Naive thymus-derived CD4-positive, alpha-beta T cell (primary cell): ENCODE data around the gene ATF7. TPM values are rescaled to one million over a fixed set of nuclear protein-coding genes. Genes with fewer than 3 reads are reported as not detected.
A peak's percentile ranks its signal among the peaks of the same experiment; 100 is the strongest.

Experiments used
- ATAC-seq: fragments of 150-1000 bp; cut with Tn5 transposase; 2 replicates; pipeline ENCODE4 v1.10.0; 2021; ENCODE audit warnings: mild to moderate bottlenecking, moderate library complexity
- CTCF ChIA-PET: fragments of 350-600 bp; sonication (Branson Sonifier 250); formaldehyde crosslinking; loops from one replicate; lab custom pipeline; 2021; ENCODE audit warnings: antibody characterized with exemption; lab: Charles Lee
- POLR2A ChIA-PET: fragments of 350-600 bp; sonication (Branson Sonifier 250); formaldehyde crosslinking; loops from one replicate; lab custom pipeline; 2021; ENCODE audit warnings: antibody characterized with exemption, inconsistent platforms; lab: Charles Lee
- DNase-seq, 9 donors: peaks; one replicate each; pipeline versions ENCODE4 v3.0.0 to v3.0.0-alpha.2; 2020 to 2022; ENCODE audit warnings: mixed read lengths in 1 of 9
- H3K27ac ChIP-seq: one replicate; pipeline ENCODE4 v1.7.0; 2013; ENCODE audit warnings: mild to moderate bottlenecking, low read depth, low read length, moderate library complexity
- H3K27me3 ChIP-seq, 2 donors: one replicate each; pipeline ENCODE4 v1.7.0; 2013; ENCODE audit warnings: low read length in 2 of 2, mild to moderate bottlenecking in 2 of 2, moderate library complexity in 2 of 2; ENCODE audit not compliant: control insufficient read depth in 2 of 2, insufficient read depth in 2 of 2
- H3K36me3 ChIP-seq, 3 experiments: 1 replicate in 2 of 3; 2 replicates in 1 of 3; pipeline ENCODE4 v1.7.0; 2013; ENCODE audit warnings: low read length in 3 of 3, mild to moderate bottlenecking in 3 of 3, moderate library complexity in 1 of 3; ENCODE audit not compliant: insufficient read depth in 3 of 3, control insufficient read depth in 2 of 3
- H3K4me1 ChIP-seq, 2 donors: one replicate each; pipeline ENCODE4 v1.7.0; 2013; ENCODE audit warnings: low read length in 2 of 2, mild to moderate bottlenecking in 2 of 2, moderate library complexity in 1 of 2; ENCODE audit not compliant: control insufficient read depth in 2 of 2, insufficient read depth in 2 of 2
- H3K4me3 ChIP-seq: 2 replicates; pipeline ENCODE4 v1.7.0; 2013; ENCODE audit warnings: mild to moderate bottlenecking, low read length
- H3K9me3 ChIP-seq, 3 experiments: 1 replicate in 2 of 3; 2 replicates in 1 of 3; pipeline ENCODE4 v1.7.0; 2013; ENCODE audit warnings: low read length in 3 of 3; ENCODE audit not compliant: control insufficient read depth in 2 of 3
- H3K27ac Mint-ChIP-seq, 9 donors: one replicate each; pipeline ENCODE4 v1.8.0; 2020 to 2022; ENCODE audit warnings: mixed read lengths in 9 of 9, mild to moderate bottlenecking in 8 of 9, moderate library complexity in 5 of 9, inconsistent platforms in 2 of 9
- H3K27me3 Mint-ChIP-seq, 5 donors: one replicate each; pipeline ENCODE4 v1.8.0; 2021 to 2022; ENCODE audit warnings: mixed read lengths in 5 of 5, mild to moderate bottlenecking in 1 of 5
- H3K36me3 Mint-ChIP-seq, 5 donors: one replicate each; pipeline ENCODE4 v1.8.0; 2020 to 2022; ENCODE audit warnings: mixed read lengths in 5 of 5, mild to moderate bottlenecking in 3 of 5, inconsistent platforms in 1 of 5
- H3K4me1 Mint-ChIP-seq, 7 donors: one replicate each; pipeline ENCODE4 v1.8.0; 2020 to 2022; ENCODE audit warnings: mixed read lengths in 7 of 7, mild to moderate bottlenecking in 3 of 7, inconsistent platforms in 1 of 7
- H3K4me3 Mint-ChIP-seq, 10 donors: one replicate each; pipeline ENCODE4 v1.8.0; 2020 to 2022; ENCODE audit warnings: mild to moderate bottlenecking in 10 of 10, mixed read lengths in 10 of 10, moderate library complexity in 6 of 10, inconsistent platforms in 2 of 10
- H3K9me3 Mint-ChIP-seq, 11 donors: one replicate each; pipeline ENCODE4 v1.8.0; 2020 to 2022; ENCODE audit warnings: mixed read lengths in 11 of 11, mild to moderate bottlenecking in 4 of 11, inconsistent platforms in 1 of 11, moderate library complexity in 1 of 11
- intact Hi-C, 2 donors: fragments of 100-400 bp; cut with micrococcal nuclease; formaldehyde crosslinking; loops; one replicate each; pipeline ENCODE4 v1.15.1; 2023
- polyA plus RNA-seq, 2 donors: library from polyadenylated mRNA; unstranded; fragments of 300-500 nt; fragmentation: Illumina TruSeq; gene quantifications; one replicate each; pipeline ENCODE4 v1.2.3, GENCODE V29; 2021
- total RNA-seq, 6 experiments: library from RNA in 5 of 6; stranded (reverse) in 5 of 6; gene quantifications; 1 replicate in 5 of 6; 2 replicates in 1 of 6; pipeline ENCODE4 v1.2.3 and lab custom pipeline; 2021 to 2026

Gene ATF7
- total and polyA plus RNA-seq, 7 experiments from 2014 or later, result 14.5 to 39.5 (median 29.7) TPM

- intact Hi-C loops, result no loop called here
- H3K27me3 Mint-ChIP-seq, result no peaks in the 10 kb centered on the region
Measured at GRCh38 chr12:53579545-53579955, 46.6 kb downstream of the ATF7 start.

GRCh38 chr12:53578783-53579182 is 47.4 kb downstream of the ATF7 start:
- Histone ChIP-seq H3K27me3 (no peaks in the 10 kb centered on the region), H3K27ac (no peak overlapping the region), H3K4me3 (no peak overlapping the region), H3K36me3 (no peaks in the 10 kb centered on the region), H3K9me3 (no peaks in the 10 kb centered on the region), H3K4me1 (no peaks in the 10 kb centered on the region)
- intact Hi-C loops, result no loop called here
- peaks cover 0 to 29% (median 25%) of the 10 kb centered on the region in 7 donors for H3K4me1 Mint-ChIP-seq
- H3K27ac Mint-ChIP-seq, result peak overlapping the region in 1 of 9 donors; percentile 41
- H3K36me3 Mint-ChIP-seq, result peaks cover 0 to 44% (median 12%) of the 10 kb centered on the region in 5 donors
- no peaks in the 10 kb centered on the region for H3K9me3 Mint-ChIP-seq
- ChIA-PET CTCF (interaction anchor here (0.6 kb wide), 1 partner anchor 740 kb away, joined by 3 read pairs; no protein-coding TSS in a partner anchor), POLR2A (no interaction called here)
- DNase-seq (no peak), ATAC-seq (no peak)
- H3K27me3 Mint-ChIP-seq, result no peaks in the 10 kb centered on the region
- no peak overlapping the region for H3K4me3 Mint-ChIP-seq

More at GRCh38 chr12:53579545-53579955, 46.6 kb downstream of the ATF7 start:
- H3K27ac Mint-ChIP-seq, result no peak overlapping the region
- ChIA-PET POLR2A (no interaction called here), CTCF (no interaction called here)
- no peak for DNase-seq
- no peaks in the 10 kb centered on the region for H3K9me3 Mint-ChIP-seq
- Histone ChIP-seq H3K27ac (no peak overlapping the region), H3K4me3 (no peak overlapping the region), H3K9me3 (no peaks in the 10 kb centered on the region), H3K27me3 (no peaks in the 10 kb centered on the region), H3K4me1 (no peaks in the 10 kb centered on the region), H3K36me3 (no peaks in the 10 kb centered on the region)
- H3K4me1 Mint-ChIP-seq, result peaks cover 0 to 30% (median 22%) of the 10 kb centered on the region in 7 donors
- H3K36me3 Mint-ChIP-seq, result peaks cover 3 to 44% (median 15%) of the 10 kb centered on the region in 5 donors
- no peak overlapping the region for H3K4me3 Mint-ChIP-seq
- ATAC-seq, result peak; percentile 69

- ChIA-PET CTCF (interaction anchor here (0.6 kb wide), 1 partner anchor 740 kb away, joined by 3 read pairs; no protein-coding TSS in a partner anchor), POLR2A (interaction anchor here (0.6 kb wide), 1 partner anchor 489 kb away, joined by 3 read pairs; no protein-coding TSS in a partner anchor)
- Histone ChIP-seq H3K27me3 (no peaks in the 10 kb centered on the region), H3K9me3 (no peaks in the 10 kb centered on the region), H3K27ac (no peak overlapping the region), H3K4me1 (no peaks in the 10 kb centered on the region), H3K36me3 (no peaks in the 10 kb centered on the region), H3K4me3 (no peak overlapping the region)
- peaks cover 0 to 31% (median 23%) of the 10 kb centered on the region in 7 donors for H3K4me1 Mint-ChIP-seq
- H3K27me3 Mint-ChIP-seq, result no peaks in the 10 kb centered on the region
- no peak overlapping the region for H3K4me3 Mint-ChIP-seq
- intact Hi-C loops, result no loop called here
- DNase-seq, result no peak
- peaks cover 0 to 40% (median 8%) of the 10 kb centered on the region in 5 donors for H3K36me3 Mint-ChIP-seq
- ATAC-seq, result no peak
- H3K27ac Mint-ChIP-seq, result peak overlapping the region in 1 of 9 donors; percentile 24
- H3K9me3 Mint-ChIP-seq, result no peaks in the 10 kb centered on the region
Measured at GRCh38 chr12:53577941-53578352, 48.2 kb downstream of the ATF7 start.

GRCh38 chr12:53575502-53576249 is 50.5 kb downstream of the ATF7 start:
- Mint-ChIP-seq H3K36me3 (peaks cover 0 to 32% (median 13%) of the 10 kb centered on the region in 5 donors), H3K4me1 (peaks cover 5 to 42% (median 32%) of the 10 kb centered on the region in 7 donors), H3K9me3 (peaks cover 0 to 1% (median 0%) of the 10 kb centered on the region in 11 donors), H3K4me3 (no peak overlapping the region), H3K27ac (no peak overlapping the region), H3K27me3 (no peaks in the 10 kb centered on the region)
- H3K27ac ChIP-seq, result no peak overlapping the region
- no peaks in the 10 kb centered on the region for H3K36me3 ChIP-seq
- ATAC-seq, result peak; percentile 69
- H3K27me3 ChIP-seq, result no peaks in the 10 kb centered on the region
- peaks cover 5 to 6% of the 10 kb centered on the region in 2 donors for H3K4me1 ChIP-seq
- ChIA-PET CTCF (no interaction called here), POLR2A (no interaction called here)
- intact Hi-C loops, result no loop called here
- no peak for DNase-seq
- H3K4me3 ChIP-seq, result no peak overlapping the region
- H3K9me3 ChIP-seq, result no peaks in the 10 kb centered on the region

GRCh38 chr12:53572134-53572758 is 53.9 kb downstream of the ATF7 start:
- Mint-ChIP-seq H3K27ac (peak overlapping the region in 5 of 9 donors; percentile 9 to 91 (median 73)), H3K36me3 (peaks cover 0 to 21% (median 12%) of the 10 kb centered on the region in 5 donors), H3K9me3 (peaks cover 0 to 3% (median 0%) of the 10 kb centered on the region in 11 donors), H3K27me3 (no peaks in the 10 kb centered on the region), H3K4me1 (peaks cover 15 to 61% (median 55%) of the 10 kb centered on the region in 7 donors), H3K4me3 (peak overlapping the region in 7 of 10 donors; percentile 20 to 74 (median 53))
- intact Hi-C loops, result no loop called here
- DNase-seq (no peak), ATAC-seq (no peak)
- no peak overlapping the region for H3K4me3 ChIP-seq
- no peaks in the 10 kb centered on the region for H3K27me3 ChIP-seq
- ChIA-PET CTCF (interaction anchor here (0.6 to 0.7 kb wide), 3 partner anchors 24 to 358 kb away, joined by 3 to 7 read pairs (median 5); no protein-coding TSS in a partner anchor), POLR2A (interaction anchor here (0.6 kb wide), 1 partner anchor 10 kb away, joined by 4 read pairs; no protein-coding TSS in a partner anchor)
- H3K27ac ChIP-seq, result no peak overlapping the region
- H3K4me1 ChIP-seq, result peaks cover 5 to 13% of the 10 kb centered on the region in 2 donors
- no peaks in the 10 kb centered on the region for H3K9me3 ChIP-seq
- no peaks in the 10 kb centered on the region for H3K36me3 ChIP-seq

GRCh38 chr12:53571295-53571694 is 54.9 kb downstream of the ATF7 start:
- Mint-ChIP-seq H3K4me3 (peak overlapping the region in 2 of 10 donors; percentile 5 to 7), H3K36me3 (peaks cover 0 to 13% (median 8%) of the 10 kb centered on the region in 5 donors), H3K27me3 (no peaks in the 10 kb centered on the region), H3K27ac (no peak overlapping the region), H3K4me1 (peaks cover 15 to 68% (median 61%) of the 10 kb centered on the region in 7 donors), H3K9me3 (peaks cover 0 to 3% (median 0%) of the 10 kb centered on the region in 11 donors)
- H3K27me3 ChIP-seq, result no peaks in the 10 kb centered on the region
- CTCF ChIA-PET, result no interaction called here
- POLR2A ChIA-PET, result interaction anchor here (0.6 kb wide), 1 partner anchor 62 kb away, joined by 4 read pairs; no protein-coding TSS in a partner anchor
- H3K36me3 ChIP-seq, result no peaks in the 10 kb centered on the region
- intact Hi-C loops, result no loop called here
- peak in 2 of 9 donors; percentile 14 to 15 for DNase-seq
- H3K9me3 ChIP-seq, result no peaks in the 10 kb centered on the region
- peaks cover 5 to 16% of the 10 kb centered on the region in 2 donors for H3K4me1 ChIP-seq
- no peak overlapping the region for H3K4me3 ChIP-seq
- no peak for ATAC-seq
- no peak overlapping the region for H3K27ac ChIP-seq
